Sigmoid colon (tissue), 4 donors: ENCODE data around the gene LAMTOR3.

Experiments
- CTCF ChIP-seq, 4 experiments: fragments of 450-650 bp in 3 of 4; fragments of 200-600 bp in 1 of 4; IDR thresholded peaks; one replicate each; pipeline ENCODE4 v1.5.1; 2016 to 2019; ENCODE audit warnings: antibody characterized with exemption in 4 of 4, mild to moderate bottlenecking in 3 of 4, moderate library complexity in 2 of 4
- EP300 ChIP-seq, 4 donors: sonication (generic); formaldehyde crosslinking; IDR thresholded peaks; one replicate each; pipeline ENCODE4 v1.6.1; 2017; ENCODE audit warnings: antibody characterized with exemption in 4 of 4
- POLR2AphosphoS5 ChIP-seq, 4 donors: sonication (generic); formaldehyde crosslinking; IDR thresholded peaks; one replicate each; pipeline ENCODE4 v1.6.1; 2017; ENCODE audit warnings: antibody characterized with exemption in 4 of 4

GRCh38 chr4:99863804-99864203 is 30.4 kb downstream of the LAMTOR3 start:
- no peak for TF ChIP-seq CTCF (IDR thresholded peaks at IDR 0.05)
- TF ChIP-seq EP300 (IDR thresholded peaks at IDR 0.05) = no peak
- no peak for TF ChIP-seq POLR2AphosphoS5 (IDR thresholded peaks at IDR 0.05)
